Thyroid gland (tissue), 4 donors: ENCODE measurements around the gene ATP6V0A4.

ENCODE experiments used
- CTCF ChIP-seq, 6 experiments: fragments of 200-600 bp in 3 of 6; fragments of 450-650 bp in 3 of 6; sonication (generic) in 3 of 6; IDR thresholded peaks; one replicate each; pipeline ENCODE4 v1.5.1; 2016 to 2019; ENCODE audit warnings: antibody characterized with exemption in 6 of 6, mild to moderate bottlenecking in 2 of 6, inconsistent platforms in 1 of 6, moderate library complexity in 1 of 6
- POLR2A ChIP-seq, 2 donors: fragments of 450-650 bp; IDR thresholded peaks; one replicate each; pipeline ENCODE4 v1.6.1; 2017; ENCODE audit warnings: antibody characterized with exemption in 2 of 2, mild to moderate bottlenecking in 2 of 2, moderate library complexity in 1 of 2

GRCh38 chr7:138768241-138768640, 29.8 kb downstream of the ATP6V0A4 start:
- TF ChIP-seq CTCF (IDR thresholded peaks at IDR 0.05) (no peak), POLR2A (IDR thresholded peaks at IDR 0.05) (no peak)
